Stimulated activated CD8-positive, alpha-beta memory T cell treated with anti-CD3 and anti-CD28 coated beads, Interleukin-15, amount 100 ng/mL, for 1 hour (primary cell): ENCODE data around the gene LRRC8E.
A peak's percentile ranks its signal among the peaks of the same experiment; 100 is the strongest.
"Not testable (repeated sequence)": the region's sequence is repeated elsewhere in the genome, so short reads cannot be mapped to it uniquely, and the experiment has no call there.

Source experiments
- DNase-seq: peaks from one replicate; pipeline ENCODE4 v3.0.0-alpha.2; 2020; ENCODE audit warnings: low read depth

The LRRC8E gene

GRCh38 chr19:7855426-7856108 is 32.7 kb upstream of the LRRC8E start:
- no peak for DNase-seq

- no peak for DNase-seq
These were observed 32.2 kb upstream of the LRRC8E start for GRCh38 chr19:7856109-7856591.

GRCh38 chr19:7856679-7857663 is 31.3 kb upstream of the LRRC8E start:
- no peak for DNase-seq

- DNase-seq = no peak
These were observed 30.6 kb upstream of the LRRC8E start for GRCh38 chr19:7857727-7858108.

- DNase-seq = no peak
These were observed 30.1 kb upstream of the LRRC8E start for GRCh38 chr19:7858109-7858770.

- DNase-seq = not testable (repeated sequence)
These were observed 29.2 kb upstream of the LRRC8E start for GRCh38 chr19:7859087-7859486.

- no peak for DNase-seq
These were observed 28.2 kb upstream of the LRRC8E start for GRCh38 chr19:7859831-7860713.

- DNase-seq = no peak
These were observed 27.3 kb upstream of the LRRC8E start for GRCh38 chr19:7860714-7861618.

GRCh38 chr19:7861619-7862412 is 26.5 kb upstream of the LRRC8E start:
- DNase-seq = no peak

GRCh38 chr19:7862413-7862951 is 25.8 kb upstream of the LRRC8E start:
- peak; percentile 27 for DNase-seq

GRCh38 chr19:7863157-7863970 is 24.9 kb upstream of the LRRC8E start:
- no peak for DNase-seq

GRCh38 chr19:7863971-7864689 is 24.2 kb upstream of the LRRC8E start:
- DNase-seq = no peak

- no peak for DNase-seq
These were observed 23.6 kb upstream of the LRRC8E start for GRCh38 chr19:7864690-7865074.

- DNase-seq = no peak
These were observed 22.9 kb upstream of the LRRC8E start for GRCh38 chr19:7865262-7865911.

GRCh38 chr19:7866399-7867091 is 21.8 kb upstream of the LRRC8E start:
- no peak for DNase-seq

GRCh38 chr19:7867092-7867844 is 21.0 kb upstream of the LRRC8E start:
- no peak for DNase-seq
